Measurements from ENCODE around the gene HMX1.

HMX1 gene

GRCh38 chr4:8854016-8854415 lies 17.6 kb downstream of the HMX1 start:
- H3K27ac ChIP-seq = no peak overlapping the region
- no peak for TF ChIP-seq CTCF (IDR thresholded peaks at IDR 0.05; ENCODE audit: low read depth, low read length, missing control alignments)
- in situ Hi-C loops (cut with HindIII; ENCODE audit: low pct_ligation_motif_present, low sequenced_read_pairs) = no loop called here
- no peak overlapping the region for H3K4me3 ChIP-seq (ENCODE audit: low read depth, low read length)
- no peaks in the 10 kb centered on the region for H3K36me3 ChIP-seq (replicated peaks)
- DNase-seq = no peak
- peaks cover 52% of the 10 kb centered on the region for H3K27me3 ChIP-seq (replicated peaks)

- H3K27ac ChIP-seq = no peak overlapping the region
- H3K27me3 ChIP-seq (replicated peaks) = peaks cover 47% of the 10 kb centered on the region
- no peak for TF ChIP-seq CTCF (IDR thresholded peaks at IDR 0.05; ENCODE audit: low read depth, low read length, missing control alignments)
- H3K36me3 ChIP-seq (replicated peaks) = no peaks in the 10 kb centered on the region
- no peak overlapping the region for H3K4me3 ChIP-seq (ENCODE audit: low read depth, low read length)
- in situ Hi-C loops (cut with HindIII; ENCODE audit: low pct_ligation_motif_present, low sequenced_read_pairs) = no loop called here
- DNase-seq = no peak
Measured at GRCh38 chr4:8853249-8853648, 18.4 kb downstream of the HMX1 start.

GRCh38 chr4:8852118-8852704 lies 19.4 kb downstream of the HMX1 start:
- in situ Hi-C loops (cut with HindIII; ENCODE audit: low pct_ligation_motif_present, low sequenced_read_pairs) = no loop called here
- no peak overlapping the region for H3K4me3 ChIP-seq (ENCODE audit: low read depth, low read length)
- TF ChIP-seq CTCF (IDR thresholded peaks at IDR 0.05; ENCODE audit: low read depth, low read length, missing control alignments) = no peak
- H3K27me3 ChIP-seq (replicated peaks) = peaks cover 37% of the 10 kb centered on the region
- no peaks in the 10 kb centered on the region for H3K36me3 ChIP-seq (replicated peaks)
- DNase-seq = no peak
- no peak overlapping the region for H3K27ac ChIP-seq

- Histone ChIP-seq H3K36me3 (replicated peaks) (no peaks in the 10 kb centered on the region), H3K4me3 (ENCODE audit: low read depth, low read length) (no peak overlapping the region), H3K27ac (no peak overlapping the region), H3K27me3 (replicated peaks) (peaks cover 30% of the 10 kb centered on the region)
- no peak for TF ChIP-seq CTCF (IDR thresholded peaks at IDR 0.05; ENCODE audit: low read depth, low read length, missing control alignments)
- DNase-seq = no peak
- in situ Hi-C loops (cut with HindIII; ENCODE audit: low pct_ligation_motif_present, low sequenced_read_pairs) = no loop called here
Measured at GRCh38 chr4:8851321-8852117, 20.1 kb downstream of the HMX1 start.

GRCh38 chr4:8850830-8851188 lies 20.8 kb downstream of the HMX1 start:
- in situ Hi-C loops (cut with HindIII; ENCODE audit: low pct_ligation_motif_present, low sequenced_read_pairs) = no loop called here
- DNase-seq = no peak
- TF ChIP-seq CTCF (IDR thresholded peaks at IDR 0.05; ENCODE audit: low read depth, low read length, missing control alignments) = no peak
- Histone ChIP-seq H3K27me3 (replicated peaks) (peaks cover 23% of the 10 kb centered on the region), H3K36me3 (replicated peaks) (no peaks in the 10 kb centered on the region), H3K4me3 (ENCODE audit: low read depth, low read length) (no peak overlapping the region), H3K27ac (no peak overlapping the region)

All from brain microvascular endothelial cell (primary cell).